HepG2 (cell line): ENCODE data around the gene FSIP1. TPM values are rescaled to one million over a fixed set of nuclear protein-coding genes. Genes with fewer than 3 reads are reported as not detected.

Experiments
- ATAC-seq: fragments of 200-7000 bp; cut with Tn5 transposase; 3 replicates; pipeline ENCODE4 v1.9.1; 2020; ENCODE audit warnings: mild to moderate bottlenecking, moderate library complexity
- BruUV-seq: library from RNA; stranded (reverse); fragments of 400-500 nt; replicated peaks from 2 replicates; lab custom pipeline; 2021; lab: Mats Ljungman, UMichigan
- CTCF ChIA-PET: fragments of 300-600 bp; formaldehyde crosslinking; extraction: SDS; loops from one replicate; lab custom pipeline; 2021; ENCODE audit warnings: low total read pairs, inconsistent platforms, low intra/inter-chr PET ratio; lab: Yijun Ruan, JAX
- POLR2A ChIA-PET: fragments of 350-600 bp; sonication (Branson Sonifier 250); formaldehyde crosslinking; loops from one replicate; lab custom pipeline; 2020; ENCODE audit warnings: antibody characterized with exemption, inconsistent platforms; lab: Yijun Ruan, JAX
- DNase-seq: peaks from one replicate; pipeline ENCODE4 v3.0.0-alpha.2; 2015; ENCODE audit warnings: low spot score
- FAIRE-seq: peaks from 3 replicates; lab custom pipeline; 2011; peaks lifted over from hg19 to GRCh38; lab: Jason Lieb, UNC
- H2AFZ ChIP-seq: one replicate; pipeline ENCODE4 v1.6.1; 2011; ENCODE audit warnings: low read length, inconsistent platforms
- H3K27ac ChIP-seq: fragments of 300-600 bp; 3 replicates; pipeline ENCODE4 v1.8.0; 2011; ENCODE audit warnings: mixed run types, mild to moderate bottlenecking, mixed read lengths, low read length, inconsistent platforms; ENCODE audit not compliant: insufficient read depth; ENCODE audit errors: extremely low read length
- H3K27me3 ChIP-seq, 2 experiments: fragments of 200-600 bp in 1 of 2; 2 replicates in 1 of 2; 3 replicates in 1 of 2; pipeline versions ENCODE4 v1.6.0 to v1.8.0; 2011; ENCODE audit warnings: low read length in 2 of 2, mild to moderate bottlenecking in 2 of 2, moderate library complexity in 2 of 2, inconsistent platforms in 1 of 2; ENCODE audit not compliant: insufficient read depth in 2 of 2, control insufficient read depth in 1 of 2
- H3K36me3 ChIP-seq, 2 experiments: fragments of 200-600 bp in 1 of 2; replicated peaks in 1 of 2; 2 replicates in 1 of 2; 3 replicates in 1 of 2; pipeline versions ENCODE4 v1.5.1 to v1.8.0; 2011; ENCODE audit warnings: low read length in 2 of 2, inconsistent platforms in 1 of 2; ENCODE audit not compliant: insufficient read depth in 2 of 2, control insufficient read depth in 1 of 2
- H3K4me1 ChIP-seq: 2 replicates; pipeline ENCODE4 v1.5.1; 2012; ENCODE audit warnings: low read length, inconsistent platforms; ENCODE audit not compliant: insufficient read depth
- H3K4me2 ChIP-seq: 2 replicates; pipeline ENCODE4 v1.6.0; 2011; ENCODE audit warnings: low read depth, low read length, inconsistent platforms
- H3K4me3 ChIP-seq, 3 experiments: fragments of 200-600 bp in 1 of 3; sonication (generic), shearing (Covaris generic) in 1 of 3; replicated peaks in 1 of 3; 2 replicates each; pipeline ENCODE4 v1.5.1; 2011 to 2016; ENCODE audit warnings: low read length in 3 of 3, inconsistent platforms in 2 of 3, low read depth in 2 of 3, mild to moderate bottlenecking in 2 of 3, control low read depth in 1 of 3, mixed read lengths in 1 of 3; ENCODE audit not compliant: insufficient read depth in 1 of 3
- H3K79me2 ChIP-seq: one replicate; pipeline ENCODE4 v1.6.1; 2011; ENCODE audit warnings: low read length, inconsistent platforms; ENCODE audit not compliant: insufficient read depth
- H3K9ac ChIP-seq: 2 replicates; pipeline ENCODE4 v1.6.0; 2011; ENCODE audit warnings: mild to moderate bottlenecking, low read depth, low read length, inconsistent platforms; ENCODE audit not compliant: insufficient read depth
- H3K9me3 ChIP-seq: 2 replicates; pipeline ENCODE4 v1.5.1; 2012; ENCODE audit warnings: mild to moderate bottlenecking, low read length
- H4K20me1 ChIP-seq: 2 replicates; pipeline ENCODE4 v1.6.0; 2011; ENCODE audit warnings: inconsistent platforms, mild to moderate bottlenecking, low read length, moderate library complexity; ENCODE audit not compliant: insufficient read depth
- SMC3 ChIP-seq: IDR thresholded peaks from 2 replicates; pipeline ENCODE4 v1.6.1; 2011; ENCODE audit warnings: low read length, improper control_type of control experiment
- STAG1 ChIP-seq: sonication (generic); formaldehyde crosslinking; IDR thresholded peaks from 2 replicates; pipeline ENCODE4 v1.4.0; 2020; ENCODE audit warnings: missing genetic modification reagents
- ZNF558 ChIP-seq: sonication (generic); formaldehyde crosslinking; IDR thresholded peaks from 2 replicates; pipeline ENCODE4 v1.9.0; 2022; ENCODE audit warnings: mild to moderate bottlenecking, missing genetic modification reagents, borderline replicate concordance
- ZNF614 ChIP-seq: IDR thresholded peaks from 2 replicates; pipeline ENCODE4 v1.6.1; 2018; ENCODE audit warnings: missing biosample characterization, missing genetic modification reagents, inconsistent platforms, borderline replicate concordance
- ZNF737 ChIP-seq: sonication (generic); formaldehyde crosslinking; IDR thresholded peaks from 2 replicates; pipeline ENCODE4 v1.5.0; 2020; ENCODE audit warnings: missing genetic modification reagents, mild to moderate bottlenecking, borderline replicate concordance
- WGBS: methylation state at CpG from one replicate; pipeline ENCODE4 v1.1.6; 2017; ENCODE audit warnings: low lambda C conversion rate; 5-methylcytosine and 5-hydroxymethylcytosine counted together
- in situ Hi-C: cut with HindIII; loops from 2 replicates; pipeline ENCODE4 v1.10.0; 2017; ENCODE audit warnings: low pct_unique_long_range_greater_than_20kb; ENCODE audit not compliant: extremely low pct_ligation_motif_present
- intact Hi-C: fragments of 100-400 bp; cut with micrococcal nuclease; formaldehyde crosslinking; loops from one replicate; pipeline ENCODE4 v1.10.0; 2022; ENCODE audit not compliant: unreplicated experiment
- polyA plus RNA-seq, 8 experiments: library from polyadenylated mRNA; depleted of rRNA in 3 of 8; stranded (reverse) in 7 of 8; unstranded in 1 of 8; fragments of >200 nt; fragmentation: Illumina TruSeq in 4 of 8; extraction: Trizol in 4 of 8; gene quantifications; 2 replicates each; pipeline versions ENCODE4 v1.2.1 to v1.2.3, GENCODE V29; 2011 to 2016; ENCODE audit warnings: low read depth in 4 of 8, missing spikeins in 1 of 8, mixed read lengths in 1 of 8; ENCODE audit not compliant: insufficient read depth in 1 of 8
- total RNA-seq, 5 experiments: library from RNA; depleted of rRNA; stranded (reverse); fragments of >200 nt; fragmentation: Illumina TruSeq; extraction: Trizol; gene quantifications; 2 replicates each; pipeline ENCODE4 v1.2.3, GENCODE V29; 2016; ENCODE audit warnings: low read depth in 1 of 5
- TF ChIP-seq, protein P1 (sequence below): sonication (generic); formaldehyde crosslinking; IDR thresholded peaks from 2 replicates; pipeline ENCODE4 v1.5.0; 2020; ENCODE audit warnings: mild to moderate bottlenecking, missing genetic modification reagents, moderate library complexity
- TF ChIP-seq, protein P2 (sequence below): IDR thresholded peaks from 2 replicates; pipeline ENCODE4 v1.6.1; 2016; ENCODE audit warnings: missing compliant biosample characterization, missing genetic modification reagents, borderline replicate concordance

The FSIP1 gene
- total and polyA plus RNA-seq, 2 of the 13 experiments (the other 11 are each of a cell fraction or from before 2014, with no cell fraction given) = 0.18 TPM; not detected in 1

DNA sequence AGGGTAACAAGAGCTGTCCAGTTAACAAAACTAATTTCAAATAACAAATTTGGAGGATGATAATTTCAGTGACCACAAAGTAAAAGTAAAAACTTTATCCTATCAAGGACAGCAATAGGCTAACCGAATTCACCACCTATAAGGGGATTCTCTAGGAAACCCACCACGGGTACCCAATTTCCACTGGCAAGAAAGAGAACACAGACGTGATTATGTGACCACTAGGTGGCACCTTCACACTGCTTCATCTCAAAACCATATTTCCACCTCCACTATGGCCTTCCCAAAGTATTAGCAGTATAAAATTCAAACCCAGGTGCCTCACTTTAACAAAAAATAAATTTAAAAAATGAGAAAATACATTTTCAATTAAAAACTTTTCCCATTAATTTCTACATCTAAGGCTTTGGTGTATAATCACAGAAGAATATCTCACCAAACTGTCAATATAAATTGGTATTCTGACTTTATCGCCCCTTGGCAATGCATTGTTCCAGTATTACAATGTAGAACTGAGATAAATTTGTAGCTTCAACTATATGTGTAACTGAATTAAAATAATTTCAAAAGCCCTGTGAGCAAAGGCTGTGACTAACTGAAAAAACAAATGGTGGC, 96.5 kb downstream of the FSIP1 start:
- in situ Hi-C loops (no loop called here), intact Hi-C loops (loop anchor here (1.0 to 2.0 kb wide), 2 partner anchors 71 to 189 kb away; no protein-coding TSS in a partner anchor)
- Histone ChIP-seq H3K36me3 (no peaks in the 10 kb centered on the region), H3K4me3 (no peak overlapping the region), H3K79me2 (no peaks in the 10 kb centered on the region), H2AFZ (no peak overlapping the region), H3K27me3 (no peaks in the 10 kb centered on the region), H3K9ac (no peak overlapping the region), H4K20me1 (no peaks in the 10 kb centered on the region), H3K27ac (no peak overlapping the region), H3K4me2 (no peak overlapping the region), H3K4me1 (no peaks in the 10 kb centered on the region), H3K9me3 (no peaks in the 10 kb centered on the region)
- 24% methylated on average over 4 of the region's 4 CpGs for WGBS
- ChIA-PET CTCF (interaction anchor here (0.8 to 3.1 kb wide), 4 partner anchors 67 to 869 kb away, joined by 3 to 36 read pairs (median 4); no protein-coding TSS in a partner anchor), POLR2A (no interaction called here)
- DNase-seq (peak; percentile 43), FAIRE-seq (peak; percentile 62), ATAC-seq (peak; percentile 55; the same call in 2 of the 3 replicates)
- no TSS peak for BruUV-seq
- TF ChIP-seq ZNF558 (CRISPR knock-in tag) = no peak
- peak; percentile 65 for TF ChIP-seq SMC3
- TF ChIP-seq ZNF614 = no peak
- TF ChIP-seq STAG1 = peak; percentile 83
- TF ChIP-seq ZNF737 = no peak
- TF ChIP-seq, protein P1, sequence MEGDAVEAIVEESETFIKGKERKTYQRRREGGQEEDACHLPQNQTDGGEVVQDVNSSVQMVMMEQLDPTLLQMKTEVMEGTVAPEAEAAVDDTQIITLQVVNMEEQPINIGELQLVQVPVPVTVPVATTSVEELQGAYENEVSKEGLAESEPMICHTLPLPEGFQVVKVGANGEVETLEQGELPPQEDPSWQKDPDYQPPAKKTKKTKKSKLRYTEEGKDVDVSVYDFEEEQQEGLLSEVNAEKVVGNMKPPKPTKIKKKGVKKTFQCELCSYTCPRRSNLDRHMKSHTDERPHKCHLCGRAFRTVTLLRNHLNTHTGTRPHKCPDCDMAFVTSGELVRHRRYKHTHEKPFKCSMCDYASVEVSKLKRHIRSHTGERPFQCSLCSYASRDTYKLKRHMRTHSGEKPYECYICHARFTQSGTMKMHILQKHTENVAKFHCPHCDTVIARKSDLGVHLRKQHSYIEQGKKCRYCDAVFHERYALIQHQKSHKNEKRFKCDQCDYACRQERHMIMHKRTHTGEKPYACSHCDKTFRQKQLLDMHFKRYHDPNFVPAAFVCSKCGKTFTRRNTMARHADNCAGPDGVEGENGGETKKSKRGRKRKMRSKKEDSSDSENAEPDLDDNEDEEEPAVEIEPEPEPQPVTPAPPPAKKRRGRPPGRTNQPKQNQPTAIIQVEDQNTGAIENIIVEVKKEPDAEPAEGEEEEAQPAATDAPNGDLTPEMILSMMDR (CRISPR knock-in tag) = peak; percentile 74
- TF ChIP-seq, protein P2, sequence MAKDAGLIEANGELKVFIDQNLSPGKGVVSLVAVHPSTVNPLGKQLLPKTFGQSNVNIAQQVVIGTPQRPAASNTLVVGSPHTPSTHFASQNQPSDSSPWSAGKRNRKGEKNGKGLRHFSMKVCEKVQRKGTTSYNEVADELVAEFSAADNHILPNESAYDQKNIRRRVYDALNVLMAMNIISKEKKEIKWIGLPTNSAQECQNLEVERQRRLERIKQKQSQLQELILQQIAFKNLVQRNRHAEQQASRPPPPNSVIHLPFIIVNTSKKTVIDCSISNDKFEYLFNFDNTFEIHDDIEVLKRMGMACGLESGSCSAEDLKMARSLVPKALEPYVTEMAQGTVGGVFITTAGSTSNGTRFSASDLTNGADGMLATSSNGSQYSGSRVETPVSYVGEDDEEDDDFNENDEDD (CRISPR knock-in tag) = no peak
